Subcutaneous adipose tissue (tissue), 4 donors: ENCODE results near the gene PTPRG. TPM values are rescaled to one million over a fixed set of nuclear protein-coding genes. Genes with fewer than 3 reads are reported as not detected.

Experiments
- total RNA-seq, 4 donors: library from RNA; depleted of rRNA; stranded (reverse); fragments of >200 nt; gene quantifications; one replicate each; pipeline ENCODE4 v1.1.0, GENCODE V29; 2016
- TF ChIP-seq, protein P1 (sequence below): fragments of 450-650 bp; IDR thresholded peaks from one replicate; pipeline ENCODE4 v1.5.1; 2016; ENCODE audit warnings: low read depth, mild to moderate bottlenecking, control low read depth, antibody characterized with exemption, moderate library complexity

Gene PTPRG
- total RNA-seq, 4 donors from 2014 or later = 115 to 164 (median 159) TPM

DNA sequence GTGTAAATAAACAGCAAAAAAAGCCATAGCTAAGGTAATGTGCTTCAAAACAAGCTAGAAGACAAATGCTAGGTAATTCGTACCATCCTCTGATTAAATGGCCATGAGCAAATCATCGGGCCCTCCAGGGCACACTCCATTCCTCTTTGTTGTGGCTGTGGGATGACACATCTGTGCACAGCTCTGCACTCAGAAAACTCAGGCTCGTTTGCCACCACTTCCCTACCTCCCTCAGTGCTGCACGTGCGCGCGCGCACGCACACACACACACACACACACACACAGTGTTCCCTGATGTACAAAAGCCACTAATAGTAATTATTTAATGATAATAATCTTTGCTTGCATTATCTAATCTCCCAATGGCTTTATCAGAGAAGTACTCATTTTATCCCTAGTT, 475.4 kb downstream of the PTPRG start:
- TF ChIP-seq, protein P1, sequence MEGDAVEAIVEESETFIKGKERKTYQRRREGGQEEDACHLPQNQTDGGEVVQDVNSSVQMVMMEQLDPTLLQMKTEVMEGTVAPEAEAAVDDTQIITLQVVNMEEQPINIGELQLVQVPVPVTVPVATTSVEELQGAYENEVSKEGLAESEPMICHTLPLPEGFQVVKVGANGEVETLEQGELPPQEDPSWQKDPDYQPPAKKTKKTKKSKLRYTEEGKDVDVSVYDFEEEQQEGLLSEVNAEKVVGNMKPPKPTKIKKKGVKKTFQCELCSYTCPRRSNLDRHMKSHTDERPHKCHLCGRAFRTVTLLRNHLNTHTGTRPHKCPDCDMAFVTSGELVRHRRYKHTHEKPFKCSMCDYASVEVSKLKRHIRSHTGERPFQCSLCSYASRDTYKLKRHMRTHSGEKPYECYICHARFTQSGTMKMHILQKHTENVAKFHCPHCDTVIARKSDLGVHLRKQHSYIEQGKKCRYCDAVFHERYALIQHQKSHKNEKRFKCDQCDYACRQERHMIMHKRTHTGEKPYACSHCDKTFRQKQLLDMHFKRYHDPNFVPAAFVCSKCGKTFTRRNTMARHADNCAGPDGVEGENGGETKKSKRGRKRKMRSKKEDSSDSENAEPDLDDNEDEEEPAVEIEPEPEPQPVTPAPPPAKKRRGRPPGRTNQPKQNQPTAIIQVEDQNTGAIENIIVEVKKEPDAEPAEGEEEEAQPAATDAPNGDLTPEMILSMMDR = no peak

DNA sequence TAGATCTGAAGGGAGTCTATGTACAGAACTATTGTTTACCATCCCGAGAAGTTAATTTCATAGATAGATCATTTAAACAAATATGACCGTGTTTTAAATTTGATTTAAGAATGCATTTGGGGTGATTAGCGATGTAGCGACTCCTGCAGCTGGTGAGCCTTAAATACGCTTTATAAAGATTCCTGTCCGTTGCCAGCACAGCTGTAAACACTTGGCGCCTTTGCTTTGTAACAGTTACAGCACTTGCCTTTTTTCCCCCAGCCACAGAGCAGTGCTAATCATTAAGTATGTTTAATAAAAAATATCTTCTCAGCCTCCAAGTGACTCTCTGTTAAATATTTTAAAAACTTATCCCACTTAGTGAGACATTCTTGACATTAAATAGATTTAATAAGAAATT, 478.2 kb downstream of the PTPRG start:
- TF ChIP-seq, protein P1 = no peak

DNA sequence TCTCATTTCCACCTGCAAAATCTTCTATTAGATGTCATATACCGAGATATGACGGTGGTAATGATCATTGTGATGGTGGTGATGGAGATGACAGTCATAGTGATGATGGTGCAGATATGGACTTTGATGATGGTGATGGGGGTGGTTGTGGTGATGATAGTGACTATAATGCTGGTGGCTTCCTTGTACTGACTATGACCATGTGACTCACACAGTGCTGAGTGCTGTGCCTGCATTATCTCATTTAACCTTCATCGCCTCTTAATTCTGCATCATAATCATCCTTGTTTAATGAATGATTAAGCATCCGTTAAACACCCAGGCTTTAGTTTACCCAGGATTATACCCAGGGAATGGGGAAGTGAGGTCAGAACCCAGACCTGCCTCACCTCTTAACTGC, 480.3 kb downstream of the PTPRG start:
- TF ChIP-seq, protein P1 = no peak

DNA sequence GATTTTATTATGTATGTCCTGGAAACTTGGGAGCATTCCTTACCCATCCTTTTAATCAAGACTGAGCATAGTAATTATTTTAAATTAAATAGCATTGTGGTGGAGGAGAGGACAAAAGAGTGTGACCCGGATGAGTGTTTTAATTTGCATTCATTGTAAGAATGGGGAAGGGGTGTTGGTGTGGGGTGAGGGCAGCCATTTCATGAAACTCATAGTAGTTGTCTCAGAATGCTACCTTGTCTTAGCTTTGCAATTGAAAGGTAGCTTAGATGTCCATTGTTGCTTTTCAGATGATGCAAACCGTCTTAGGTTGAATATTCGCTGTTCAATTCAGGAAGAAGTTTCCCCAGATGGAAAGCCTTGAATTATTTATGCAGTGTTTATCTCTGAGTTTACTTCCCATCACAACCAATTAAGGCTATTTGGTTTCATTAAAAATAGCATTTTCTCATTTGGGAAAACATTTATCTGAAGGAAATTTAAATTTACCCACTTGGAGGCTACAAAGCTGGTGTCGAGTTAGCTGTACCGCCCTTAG, 483.6 kb downstream of the PTPRG start:
- TF ChIP-seq, protein P1 = no peak

DNA sequence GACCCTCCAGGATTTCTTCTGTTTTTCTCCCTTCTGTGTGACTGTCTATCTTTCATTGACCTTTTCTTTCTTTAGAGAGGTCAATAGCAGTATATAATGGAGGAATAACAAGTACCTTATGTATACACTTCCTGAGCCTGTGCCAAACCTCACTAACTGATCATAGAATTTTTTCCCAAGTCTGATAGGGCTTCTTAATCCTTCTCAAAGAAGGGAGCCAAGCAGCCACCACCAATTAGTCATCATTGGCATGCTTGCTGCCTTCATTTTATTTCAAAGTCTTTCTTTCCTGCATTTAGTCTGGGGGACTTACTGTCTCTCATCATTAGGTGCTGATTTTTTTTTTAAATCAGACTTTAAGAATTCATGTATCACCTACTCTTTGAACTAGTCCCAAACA, 485.0 kb downstream of the PTPRG start:
- TF ChIP-seq, protein P1 = no peak

DNA sequence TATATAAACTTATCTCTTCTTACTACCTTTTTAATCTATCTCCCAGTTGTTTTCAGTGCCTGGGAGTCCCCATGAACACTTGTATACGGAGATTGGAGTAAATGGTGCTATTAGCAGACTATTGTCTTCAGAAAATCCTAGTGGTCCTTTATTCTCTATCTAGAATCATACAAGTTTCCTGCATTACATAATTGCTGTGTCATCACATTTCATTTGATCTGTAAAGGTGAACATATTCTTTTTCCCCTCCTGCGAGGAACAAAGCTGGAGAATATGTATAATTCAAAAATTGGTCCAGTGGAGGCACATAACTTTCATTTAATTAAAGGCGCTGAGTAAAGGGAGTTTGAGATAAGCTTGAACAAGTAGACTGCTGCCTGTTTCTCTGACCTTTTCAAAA, 487.2 kb downstream of the PTPRG start:
- TF ChIP-seq, protein P1 = no peak

DNA sequence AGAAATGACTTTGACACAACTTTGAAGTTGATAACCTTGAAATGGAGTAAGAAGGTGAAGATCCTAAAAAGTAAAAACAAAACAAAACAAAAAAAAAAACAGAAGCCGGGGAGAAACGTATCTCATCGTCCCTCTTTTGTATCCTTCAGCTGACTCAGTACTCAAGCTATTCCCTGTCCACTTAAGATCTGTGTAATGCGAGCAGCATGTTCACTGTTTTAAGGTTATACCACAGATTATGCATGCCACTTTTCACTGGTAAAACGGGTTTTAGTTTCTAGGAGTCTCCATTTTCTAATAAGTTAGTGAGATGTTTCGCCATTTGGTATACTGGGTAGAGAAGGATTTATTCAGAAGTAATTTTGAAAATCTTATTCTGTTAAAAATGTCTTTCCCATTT, 487.7 kb downstream of the PTPRG start:
- TF ChIP-seq, protein P1 = no peak
